C4-2B (cell line): ENCODE data around the gene MXD3.
A peak's percentile ranks its signal among the peaks of the same experiment; 100 is the strongest.

Source experiments
- H3K27ac ChIP-seq: fragments of 450-650 bp; 2 replicates; pipeline ENCODE4 v1.5.1; 2017
- CTCF ChIP-seq: fragments of 450-650 bp; conservative IDR thresholded peaks from 2 replicates; pipeline ENCODE4 v1.5.1; 2017; ENCODE audit warnings: mild to moderate bottlenecking
- ZFX ChIP-seq: fragments of 450-650 bp; IDR thresholded peaks from 2 replicates; pipeline ENCODE4 v1.6.1; 2017

MXD3 gene

DNA sequence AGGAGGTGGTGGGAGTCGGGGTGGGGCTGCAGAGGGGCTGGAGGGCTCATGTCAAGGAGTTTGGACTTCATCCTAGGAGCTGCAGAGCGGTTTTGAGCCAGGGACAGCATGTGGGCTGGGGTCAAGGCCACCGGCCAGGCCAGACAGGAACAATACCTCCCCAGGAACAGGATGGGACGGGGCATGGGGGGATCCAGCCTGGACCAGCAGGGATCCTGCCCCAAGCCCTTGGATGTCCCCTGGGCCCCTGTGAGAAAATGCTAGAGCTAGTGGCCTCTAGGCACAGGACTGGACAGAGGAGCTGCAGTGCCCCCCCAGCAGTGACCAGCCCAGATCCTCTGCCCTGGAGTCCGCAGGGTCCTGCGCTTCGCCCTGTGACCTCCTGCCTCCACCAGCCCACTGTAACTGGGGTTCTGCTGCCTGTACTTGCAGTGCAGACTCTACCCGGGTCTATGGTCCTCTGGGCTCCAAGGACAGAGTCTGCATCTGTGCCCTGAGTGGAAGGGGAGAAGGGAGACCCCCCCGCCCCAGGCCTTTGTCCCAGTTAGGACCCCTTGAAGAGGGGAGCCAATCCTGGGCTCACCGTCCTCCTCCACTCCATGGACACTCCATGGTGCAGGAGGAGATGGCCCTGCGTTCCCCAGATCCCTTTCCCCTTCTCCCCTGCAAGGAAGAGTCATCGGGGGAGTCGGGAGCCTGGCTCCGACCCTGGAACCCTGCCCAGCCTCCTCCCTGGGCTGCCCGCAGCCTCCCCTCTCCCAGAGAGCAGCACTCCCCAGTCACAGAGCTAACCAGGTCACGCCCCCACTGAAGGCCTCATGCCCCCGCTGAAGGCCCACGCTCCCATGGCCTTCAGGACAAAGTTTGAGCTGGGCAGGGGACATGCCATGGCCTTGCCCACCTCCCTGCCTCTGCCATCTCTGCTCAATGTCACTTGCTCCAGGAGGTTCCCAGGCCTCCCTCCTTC, 3.0 kb upstream of the MXD3 start:
- TF ChIP-seq CTCF (no peak), ZFX (no peak)
- H3K27ac ChIP-seq: no peak overlapping the region

DNA sequence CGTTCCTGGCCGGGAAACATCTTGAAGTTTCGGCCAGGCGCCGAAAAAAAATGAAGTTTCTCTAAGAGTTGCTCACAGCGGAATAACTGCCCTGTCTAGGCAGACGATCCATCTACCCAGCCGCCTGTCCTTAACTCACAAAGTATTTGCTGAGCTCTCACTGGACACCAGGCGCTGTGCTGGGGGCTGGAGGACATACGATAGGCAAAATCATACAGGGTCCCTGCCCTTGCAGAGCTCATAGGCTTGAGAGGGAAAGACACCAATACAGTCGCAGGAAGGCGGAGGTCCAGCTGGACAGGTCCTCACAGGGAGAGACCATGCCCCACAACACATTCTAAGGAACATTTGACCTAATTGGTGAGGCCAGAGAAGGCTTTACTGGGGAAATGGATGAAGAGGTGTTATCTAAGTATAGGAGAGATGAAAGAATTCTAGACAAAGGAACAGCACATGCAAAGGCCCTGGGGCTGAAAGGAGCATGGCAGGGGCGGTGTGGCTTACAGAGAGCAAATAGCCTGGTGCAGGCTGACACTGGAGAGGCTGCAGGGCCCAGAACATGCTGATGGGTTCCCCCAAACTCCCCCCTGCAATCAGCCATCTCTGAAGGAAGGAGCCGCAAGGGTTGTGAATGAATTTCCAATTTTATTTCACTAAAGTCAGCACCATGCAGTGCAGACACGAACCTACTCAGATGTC, 2.0 kb upstream of the MXD3 start:
- peak overlapping the region; percentile 87; the same call in 1 of the 2 replicates for H3K27ac ChIP-seq

DNA sequence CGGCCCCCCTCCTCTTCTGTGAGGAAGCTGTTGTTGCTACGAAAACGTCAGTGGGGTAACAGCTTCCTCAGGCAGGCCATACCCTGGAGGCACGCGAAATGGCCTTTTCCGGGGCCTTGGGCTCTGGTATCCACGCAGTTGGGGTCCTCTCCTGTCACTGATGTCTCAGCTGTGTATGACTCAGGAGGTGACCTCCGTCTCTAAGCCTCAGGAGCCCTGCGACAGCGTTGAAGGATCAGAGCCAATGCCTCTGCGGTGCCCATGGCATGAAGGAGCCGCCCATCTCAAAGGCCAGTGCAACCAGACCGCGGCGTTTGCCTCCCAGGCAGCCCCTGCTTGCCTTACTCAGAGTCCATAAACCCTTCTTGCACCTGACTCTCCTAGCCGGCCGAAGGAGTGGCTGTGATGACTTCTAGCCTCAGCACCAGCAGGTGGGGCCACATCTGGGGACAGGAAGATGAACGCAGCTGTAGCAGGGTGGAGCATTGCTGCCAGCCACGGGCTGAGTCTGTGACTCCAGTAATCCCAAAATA, 1.0 kb upstream of the MXD3 start:
- H3K27ac ChIP-seq: peak overlapping the region; percentile 87
- no peak for TF ChIP-seq ZFX
- no peak; the same call in 1 of the 2 replicates for TF ChIP-seq CTCF

More for the DNA sequence above, 2.0 kb upstream of the MXD3 start:
- TF ChIP-seq CTCF (no peak), ZFX (no peak)

- TF ChIP-seq CTCF (no peak), ZFX (no peak; the same call in 1 of the 2 replicates)
- peak overlapping the region; percentile 87 for H3K27ac ChIP-seq
Observed at GRCh38 chr5:177311392-177311722, 341 bp downstream of the MXD3 start.

DNA sequence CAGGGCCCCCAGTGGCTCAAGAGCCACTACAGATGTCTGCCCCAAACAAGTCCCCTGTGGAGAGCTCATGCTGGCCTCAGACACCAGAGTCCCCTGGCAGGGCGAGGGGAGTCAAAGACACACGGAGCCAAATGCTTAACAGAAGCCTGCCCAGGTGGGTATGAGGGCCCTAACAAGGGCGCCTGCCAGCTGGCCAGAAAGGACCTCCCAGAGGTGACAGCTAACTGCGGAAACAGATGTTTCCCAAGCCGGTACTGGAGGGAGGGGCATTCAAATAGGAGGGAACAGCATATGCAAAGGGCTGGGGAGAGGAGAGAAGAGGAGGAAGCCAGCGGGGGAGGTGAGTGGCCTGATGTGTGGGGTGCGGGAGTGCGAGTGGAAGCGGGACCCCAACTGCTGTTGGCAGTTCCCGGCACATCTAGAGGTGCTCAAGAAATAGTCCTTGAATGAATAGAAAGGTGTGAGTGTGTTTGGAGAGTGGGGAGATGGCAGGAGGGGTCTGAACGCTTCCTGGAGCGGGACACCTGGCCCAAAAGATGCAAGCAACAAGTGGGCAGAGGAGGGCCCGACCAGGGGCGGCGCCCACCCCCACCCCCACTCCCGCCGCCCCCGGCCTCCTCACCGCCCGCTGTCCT, 824 bp downstream of the MXD3 start:
- TF ChIP-seq CTCF (no peak), ZFX (no peak)
- peak overlapping the region; percentile 87 for H3K27ac ChIP-seq

DNA sequence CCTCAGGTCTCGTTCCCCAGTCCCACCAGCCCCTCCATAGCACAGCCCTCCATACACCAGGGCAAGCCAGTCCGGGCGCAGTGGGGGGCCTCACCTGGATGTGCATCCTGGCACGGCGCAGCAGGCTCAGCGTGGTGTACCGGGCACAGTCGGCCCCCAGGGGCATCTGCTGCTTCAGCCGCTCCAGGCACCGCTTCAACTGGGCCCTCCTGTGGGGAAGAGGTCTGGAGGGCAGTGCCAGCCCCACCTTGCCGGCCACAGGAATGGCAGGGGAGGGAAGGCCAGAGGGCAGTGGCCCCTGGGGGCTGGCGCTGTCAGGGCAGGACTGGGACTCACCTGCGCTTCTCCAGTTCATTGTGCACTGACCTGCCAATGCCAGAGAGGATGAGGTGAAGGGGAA, 1.4 kb downstream of the MXD3 start:
- TF ChIP-seq ZFX (no peak), CTCF (no peak)
- H3K27ac ChIP-seq: peak overlapping the region; percentile 87
